Right kidney (tissue), 1 donor: ENCODE measurements around the gene HAND1.
A peak's percentile ranks its signal among the peaks of the same experiment; 100 is the strongest.

ENCODE experiments used
- DNase-seq: peaks from one replicate; pipeline ENCODE4 v3.0.0-alpha.2; 2016

Gene HAND1

DNA sequence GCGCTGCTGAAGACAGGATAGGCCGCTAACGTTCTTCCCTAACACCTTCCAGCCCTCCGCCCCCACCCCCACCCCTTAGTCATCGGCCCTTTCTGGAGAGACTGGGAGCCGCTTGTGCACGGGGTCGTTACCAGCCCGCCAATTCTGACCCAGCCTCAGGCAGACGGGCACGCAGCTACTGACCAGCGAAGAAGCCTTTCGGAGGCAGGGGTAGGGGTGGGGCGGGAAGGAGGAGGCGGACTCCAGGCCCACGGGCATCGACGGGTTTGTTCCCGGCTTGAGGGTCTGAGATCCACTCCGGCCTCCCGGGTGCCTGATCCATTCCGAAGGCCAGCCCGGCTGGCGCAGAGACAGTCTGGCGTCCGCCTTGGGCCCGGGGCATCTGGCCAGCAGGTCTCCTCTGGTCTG lies 729 bp upstream of the HAND1 start:
- no peak for DNase-seq

DNA sequence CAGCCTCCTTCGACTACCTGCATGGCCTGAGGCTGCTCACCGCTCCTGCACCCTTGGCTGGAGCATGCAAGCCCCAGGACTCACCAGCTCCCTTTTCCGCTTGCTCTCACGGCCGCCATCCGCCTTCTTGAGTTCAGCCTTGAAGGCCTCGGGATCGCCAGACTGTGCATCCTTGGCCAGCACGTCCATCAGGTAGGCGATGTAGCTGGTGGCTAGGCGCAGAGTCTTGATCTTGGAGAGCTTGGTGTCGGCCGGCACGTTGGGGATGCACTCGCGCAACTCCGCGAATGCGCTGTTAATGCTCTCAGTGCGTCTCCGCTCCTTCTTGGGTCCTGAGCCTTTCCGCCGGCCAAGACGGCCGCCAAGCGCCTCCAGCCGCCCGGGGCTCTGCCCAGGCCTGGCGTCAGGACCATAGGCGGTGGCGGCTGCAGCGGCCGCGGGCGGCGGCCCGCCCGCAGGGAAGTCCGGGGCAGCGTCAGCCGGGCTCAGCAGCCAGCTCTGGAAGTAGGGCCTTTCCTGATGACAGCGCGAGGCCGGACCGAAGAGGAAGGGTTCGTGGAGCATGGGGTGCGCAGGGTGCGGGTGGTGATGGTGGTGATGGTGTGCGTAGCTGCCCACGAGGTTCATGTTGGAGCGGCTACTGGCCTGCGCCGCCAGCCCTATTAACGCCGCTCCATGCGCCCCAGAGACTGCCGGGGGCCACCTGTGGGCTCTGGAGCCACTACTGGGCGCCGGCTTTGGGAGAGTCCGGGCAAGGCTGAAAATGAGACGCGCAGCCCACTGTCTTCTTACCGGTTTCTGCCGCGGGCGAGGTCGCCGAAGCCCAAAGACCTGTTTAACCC lies 424 bp downstream of the HAND1 start:
- peak; percentile 74 for DNase-seq

DNA sequence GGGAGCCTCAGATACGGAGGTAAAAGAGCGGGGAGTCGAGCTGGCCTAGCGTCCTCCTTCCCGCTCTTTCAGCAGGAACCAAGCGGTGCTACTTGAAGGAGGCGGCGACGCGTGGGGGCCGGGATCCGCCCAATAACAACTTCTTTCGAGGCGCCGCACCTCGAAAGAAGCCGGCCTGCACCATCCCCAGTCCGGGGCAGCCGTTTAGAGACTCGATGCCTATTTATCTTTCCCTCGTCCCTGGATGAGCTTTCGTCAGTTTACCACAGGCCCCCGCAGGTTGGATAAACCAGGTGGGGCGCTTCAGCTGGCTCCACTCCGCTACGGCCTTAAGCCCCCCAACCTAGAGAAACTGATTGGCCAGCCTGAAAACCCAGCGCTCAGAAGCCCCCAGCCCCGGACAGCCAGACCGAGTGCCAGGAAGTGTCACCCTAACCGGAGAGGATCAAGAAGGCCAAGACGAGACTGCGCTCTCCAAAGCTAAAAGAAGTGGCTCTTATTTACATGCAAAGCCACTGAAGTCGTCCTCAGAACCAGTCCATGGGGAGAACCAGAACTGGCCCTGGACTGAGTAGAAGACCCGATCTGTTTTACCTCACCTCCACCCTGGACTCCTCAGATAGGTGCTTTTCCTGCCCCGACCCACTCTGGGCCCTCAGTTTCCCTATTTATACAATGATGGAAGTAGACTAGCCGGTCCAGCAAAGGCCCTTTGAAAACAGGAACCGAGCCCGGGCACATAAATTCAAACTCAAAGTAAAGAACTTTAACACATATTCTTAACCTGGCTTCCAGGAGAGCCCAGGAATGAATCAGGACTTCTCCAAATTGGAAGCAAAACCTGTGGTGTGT lies 1.4 kb downstream of the HAND1 start:
- DNase-seq: peak; percentile 51

DNA sequence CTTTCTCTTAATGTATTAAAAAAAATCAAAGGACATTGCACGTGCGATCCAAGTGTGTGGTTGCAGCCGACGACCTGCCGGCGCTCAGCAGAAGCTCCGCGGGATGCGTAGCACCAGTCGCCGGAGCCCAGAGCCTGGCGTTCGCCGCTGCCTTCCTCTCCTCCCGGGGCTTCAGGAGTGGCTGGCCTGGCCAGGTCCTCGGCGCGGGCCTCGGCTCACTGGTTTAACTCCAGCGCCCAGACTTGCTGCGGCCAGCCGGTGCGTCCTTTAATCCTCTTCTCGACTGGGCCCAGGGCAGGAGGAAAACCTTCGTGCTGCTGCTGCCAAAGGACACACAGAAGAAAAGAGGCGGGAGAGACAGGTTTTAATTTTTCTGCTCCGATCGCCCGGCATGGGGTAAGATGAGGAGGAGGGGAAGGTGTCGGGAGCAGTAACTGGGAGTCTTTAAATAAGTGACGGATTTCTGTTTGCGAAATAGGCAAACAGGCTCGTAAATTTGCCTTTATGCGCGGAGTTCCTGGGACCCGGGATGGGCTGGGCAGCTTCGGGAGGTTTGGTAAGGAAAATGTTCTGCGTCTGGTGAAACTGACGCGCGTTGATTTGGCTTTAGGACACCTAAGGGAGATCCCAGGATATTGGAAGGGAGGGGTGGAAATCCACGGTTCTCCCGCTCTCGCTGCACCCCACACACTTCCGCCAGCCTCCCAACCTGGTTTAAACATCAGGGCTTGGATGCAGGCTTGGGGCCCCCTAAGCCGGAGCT lies 2.3 kb downstream of the HAND1 start:
- DNase-seq: peak; percentile 79

DNA sequence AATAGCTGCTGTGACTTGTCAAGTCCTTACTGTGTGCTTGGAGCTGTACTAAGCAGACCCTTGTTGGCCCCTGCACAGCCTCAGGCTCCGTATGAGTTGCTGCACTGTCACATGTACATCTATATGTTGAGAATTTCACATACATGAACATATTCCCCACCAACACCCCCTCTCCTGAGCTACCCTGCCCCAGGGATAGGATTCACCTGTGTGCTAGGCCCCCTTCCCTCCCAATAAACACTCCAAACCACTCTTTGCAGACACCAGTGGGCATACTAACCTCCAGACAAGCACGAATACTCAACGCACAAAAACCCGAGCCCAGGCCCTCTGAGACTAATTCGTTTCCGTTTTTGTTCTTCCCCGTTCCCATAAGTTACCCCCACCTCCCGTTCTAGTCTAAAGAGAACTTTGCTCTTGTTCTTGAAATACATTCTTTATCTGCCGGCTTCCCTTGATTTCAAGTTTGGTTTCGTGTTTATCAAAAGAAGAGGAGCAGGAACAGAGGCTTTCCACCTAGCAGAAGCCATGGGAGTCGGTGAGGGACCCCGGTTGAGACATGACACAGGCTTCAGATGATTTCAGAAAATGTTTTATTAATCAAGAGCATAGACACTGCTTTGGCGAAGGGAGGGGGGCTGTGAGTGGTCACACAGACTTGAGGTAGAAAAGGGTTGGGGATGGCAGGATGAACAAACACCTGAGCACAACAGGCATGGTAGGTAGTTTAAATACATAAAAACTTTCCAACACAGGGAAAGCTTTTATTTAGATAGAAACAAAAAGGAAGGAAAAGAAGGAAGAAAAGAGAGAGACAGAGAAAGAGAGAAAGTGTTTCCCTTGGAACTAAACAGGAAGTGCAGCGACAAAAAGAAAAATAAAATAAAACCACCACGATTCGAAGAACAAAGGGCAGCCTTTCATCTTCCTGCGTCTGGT lies 3.4 kb downstream of the HAND1 start:
- peak; percentile 63 for DNase-seq

DNA sequence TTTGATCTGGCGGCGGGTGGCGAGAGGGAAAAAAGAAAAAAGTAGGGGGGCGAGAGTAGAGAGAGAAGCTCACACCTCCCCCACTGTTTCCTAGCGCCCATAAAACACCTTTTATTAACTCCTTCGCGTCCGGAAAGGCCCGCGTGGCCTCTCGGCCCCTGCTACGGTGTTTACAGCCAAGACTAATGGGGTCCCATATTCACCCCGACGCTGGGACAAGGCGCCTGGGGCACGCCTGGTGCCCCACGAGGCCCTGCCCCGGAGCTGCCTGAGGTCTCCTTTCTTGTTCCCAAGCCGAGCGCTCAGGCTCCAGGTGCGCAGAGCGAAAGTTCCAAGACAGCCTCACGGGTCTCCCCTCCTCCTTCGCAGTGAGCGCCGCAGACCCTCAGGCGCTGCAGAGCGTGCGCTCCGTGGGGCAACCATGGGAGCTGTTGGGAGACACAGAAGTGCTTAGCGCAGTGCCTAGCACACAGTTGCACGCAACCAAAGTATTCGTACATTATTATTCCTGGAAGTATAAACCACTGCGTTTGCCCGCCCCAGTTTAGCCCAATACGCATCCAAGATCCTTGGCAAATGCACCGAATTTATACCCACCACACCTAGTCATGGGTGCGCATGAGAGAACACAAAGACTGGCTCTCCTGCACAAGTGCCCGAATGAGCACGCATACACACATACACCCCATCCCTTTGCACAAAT lies 4.3 kb downstream of the HAND1 start:
- no peak for DNase-seq

DNA sequence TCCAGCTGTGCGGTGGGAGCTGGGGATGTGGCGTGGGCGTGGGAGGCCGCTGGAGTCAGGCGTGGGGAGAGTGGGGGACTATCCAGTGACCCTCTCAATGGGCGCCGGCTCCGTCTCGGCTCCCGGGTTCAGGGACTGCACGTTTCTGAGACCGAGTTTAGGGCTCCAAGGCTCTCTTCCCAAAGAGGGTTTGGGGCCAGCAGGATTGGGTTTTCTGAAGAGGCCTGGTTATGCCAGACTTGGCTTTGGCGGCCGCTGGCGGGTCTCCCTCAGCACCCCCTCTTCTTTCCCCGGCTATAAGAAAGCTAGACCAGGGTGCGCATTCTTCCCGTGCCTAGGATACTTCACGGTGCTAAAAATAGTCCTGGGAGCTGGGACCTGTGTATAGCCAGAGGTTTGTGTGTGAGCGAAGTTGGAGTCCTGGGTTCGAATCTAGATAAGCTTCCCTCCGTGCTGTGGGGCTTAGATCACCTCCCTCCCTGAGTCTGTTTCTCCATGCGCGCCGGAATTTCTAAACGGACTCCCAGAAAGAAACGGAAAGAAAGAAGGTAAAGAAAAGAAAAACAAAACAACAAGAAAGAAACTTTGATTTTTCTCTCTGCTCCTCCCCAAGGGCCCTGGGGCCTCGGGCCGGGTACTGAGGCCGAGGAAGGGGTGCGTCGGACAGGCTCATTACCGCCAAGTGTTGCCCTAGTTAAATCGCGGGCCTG lies 5.0 kb downstream of the HAND1 start:
- DNase-seq: peak; percentile 67

DNA sequence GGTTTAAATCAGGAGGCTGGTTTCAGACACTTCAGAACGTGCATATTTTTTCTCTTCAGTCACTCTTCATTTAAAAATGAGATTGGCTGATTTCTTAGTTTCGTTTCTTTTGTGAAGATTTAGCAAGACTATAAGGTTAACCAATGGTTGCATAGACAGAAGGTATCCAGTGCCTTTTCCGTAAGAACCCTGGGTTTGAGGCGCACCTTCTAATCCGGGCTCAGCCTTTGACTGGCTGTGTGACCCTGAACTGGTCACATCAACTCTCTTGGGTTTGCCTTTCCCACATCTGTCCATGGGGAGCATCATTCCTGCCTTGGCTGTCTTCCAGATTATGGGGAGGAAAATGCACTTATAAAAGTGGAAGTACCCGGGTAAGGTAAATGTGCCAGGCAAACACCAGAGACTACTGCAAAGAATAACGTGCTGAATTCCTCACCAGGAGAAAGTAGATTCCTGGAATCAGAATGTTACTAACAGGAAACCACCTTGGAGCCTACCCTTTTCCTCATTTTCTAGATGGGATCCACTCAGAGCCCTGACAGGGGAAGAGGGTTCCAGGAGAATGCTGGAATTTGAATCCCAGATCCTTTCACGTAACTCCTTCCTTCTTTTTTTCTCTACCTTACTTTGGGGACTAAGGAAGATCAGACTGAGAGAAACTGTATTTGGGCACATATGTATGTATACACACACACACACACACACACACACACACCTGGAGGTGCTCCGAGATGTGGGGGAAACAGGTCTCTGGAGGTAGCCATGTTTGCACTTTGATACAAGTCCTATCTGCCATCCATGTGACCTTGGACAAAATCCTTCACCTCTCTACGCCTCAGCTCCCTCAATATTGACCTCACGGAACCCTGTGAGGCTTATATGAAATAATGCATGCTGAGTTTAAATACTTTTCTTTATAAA lies 6.8 kb downstream of the HAND1 start:
- DNase-seq: no peak

DNA sequence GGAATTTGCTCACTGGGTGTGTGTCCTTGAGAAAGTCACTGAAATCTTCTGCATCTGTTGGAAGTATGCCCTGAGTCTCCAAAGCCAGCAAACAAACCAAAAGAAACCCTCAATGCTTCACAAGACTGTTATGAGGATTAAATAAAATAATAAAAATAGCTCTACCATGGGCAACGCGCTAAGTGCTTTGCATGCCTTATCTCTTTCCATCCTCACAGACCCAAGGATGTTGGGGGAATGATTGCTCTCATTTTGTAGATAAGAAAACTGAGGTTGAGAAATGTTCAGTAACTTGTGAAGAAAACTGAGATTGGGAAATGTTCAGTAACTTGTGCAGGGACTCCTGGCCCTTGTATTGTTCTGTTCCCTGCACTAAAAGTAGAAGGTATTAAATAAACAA lies 7.9 kb downstream of the HAND1 start:
- DNase-seq: no peak

DNA sequence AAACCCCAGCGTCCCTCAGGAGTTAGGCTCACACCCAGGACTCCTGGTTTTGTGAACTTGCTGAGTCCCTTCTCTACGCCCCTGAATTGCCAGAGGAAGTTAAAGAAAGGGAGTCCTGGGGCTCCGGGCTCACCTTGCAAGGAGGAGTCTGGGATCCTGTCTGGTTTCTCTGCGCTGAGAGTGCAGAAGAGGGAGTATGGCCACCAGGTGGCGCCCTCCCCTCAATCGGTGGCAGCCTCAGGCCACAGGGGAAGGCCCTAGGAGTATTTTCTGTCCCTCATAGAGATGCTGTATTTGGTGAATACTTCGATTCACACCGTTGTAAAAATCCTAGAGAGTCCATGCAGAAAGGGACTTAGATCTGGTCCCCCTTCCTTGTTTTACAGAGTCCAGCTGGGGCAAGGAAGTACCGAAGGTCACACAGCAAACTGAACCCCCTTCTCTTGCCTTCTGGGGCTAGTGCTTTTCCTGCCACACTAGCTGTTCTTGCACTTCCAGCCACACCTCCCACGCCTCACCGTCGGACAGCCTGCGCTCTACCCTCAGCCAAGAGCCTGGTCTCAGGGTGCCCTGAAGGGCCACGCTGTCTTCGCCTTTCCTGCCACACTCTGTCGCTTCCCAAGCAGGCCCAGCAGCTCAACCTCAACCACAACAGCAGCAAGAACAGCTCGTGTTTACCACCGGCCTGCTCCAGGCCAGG lies 10.2 kb downstream of the HAND1 start:
- peak; percentile 63 for DNase-seq

DNA sequence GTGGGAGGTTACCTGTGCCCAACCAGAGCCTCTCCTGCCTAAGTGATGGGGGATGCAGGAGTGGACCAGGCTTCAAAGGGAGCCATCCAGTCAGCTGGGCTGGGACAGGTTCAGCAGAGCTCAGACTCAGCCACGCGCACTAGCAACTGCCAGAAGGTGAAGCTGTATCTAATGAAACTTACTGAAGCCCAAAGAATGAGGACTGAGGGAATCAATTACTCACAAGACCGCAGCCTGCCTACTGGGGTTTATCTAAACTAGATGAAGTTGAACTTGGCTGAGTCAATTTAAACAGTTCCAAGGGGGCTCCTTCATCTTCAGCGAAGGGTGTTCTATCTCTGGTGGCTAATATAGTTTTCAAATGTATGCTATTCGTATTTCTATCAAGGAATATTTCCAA lies 11.4 kb downstream of the HAND1 start:
- DNase-seq: no peak

DNA sequence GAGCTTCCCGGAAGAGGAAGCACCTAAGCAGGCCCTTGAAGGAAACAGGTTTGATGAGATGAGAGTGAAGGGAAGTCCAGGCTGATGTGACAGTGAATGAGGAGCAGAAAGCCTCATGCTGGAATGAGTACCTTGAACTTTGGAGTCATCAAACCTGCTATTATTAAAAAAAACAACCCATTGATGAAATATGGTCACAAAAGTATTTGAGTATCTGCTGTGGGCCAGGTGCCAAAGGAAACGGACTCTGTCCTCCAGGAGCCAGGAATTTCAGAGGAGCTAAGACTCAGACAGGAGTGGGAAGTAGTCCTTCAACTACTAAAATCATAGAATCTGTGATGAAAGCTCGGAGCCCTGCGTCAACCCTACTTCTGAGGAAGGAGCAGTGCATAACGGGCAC lies 11.9 kb downstream of the HAND1 start:
- DNase-seq: no peak

DNA sequence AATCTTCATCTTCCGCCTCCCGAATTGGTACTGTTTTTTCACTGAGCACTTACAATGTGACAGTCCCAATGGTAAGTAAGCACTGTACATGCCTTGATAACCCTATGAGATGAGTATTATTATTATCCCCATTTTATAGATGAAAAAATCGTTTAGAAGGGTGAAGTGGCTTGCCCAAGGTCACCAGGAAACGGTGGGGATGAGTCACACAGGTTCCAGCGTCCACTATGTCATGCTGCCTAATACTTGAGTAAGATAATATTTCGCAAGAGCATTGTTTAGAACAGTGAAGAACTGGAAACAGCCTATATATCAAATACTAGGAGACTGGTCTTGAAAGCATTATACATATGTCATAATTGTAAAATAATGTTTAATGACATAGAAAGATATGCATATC lies 12.9 kb downstream of the HAND1 start:
- DNase-seq: no peak

DNA sequence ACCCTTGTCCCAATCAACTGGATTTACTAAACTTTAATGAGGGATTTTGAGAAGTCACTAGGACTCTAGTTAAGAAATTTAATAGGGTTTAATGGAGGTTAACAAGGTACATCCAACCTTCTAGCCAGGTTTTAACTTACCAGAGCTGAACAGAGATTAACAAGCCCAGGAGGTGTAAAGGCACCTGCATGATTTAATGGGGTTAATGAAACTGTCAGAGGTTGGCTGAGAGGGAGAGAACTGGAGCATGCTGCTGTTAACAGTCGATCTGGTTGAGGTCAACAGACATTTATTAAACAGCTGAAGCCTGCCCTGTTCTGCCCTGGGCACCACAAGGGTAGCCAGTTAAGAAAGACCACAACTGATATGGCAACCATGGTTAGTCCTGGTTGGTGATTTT lies 13.6 kb downstream of the HAND1 start:
- DNase-seq: no peak

DNA sequence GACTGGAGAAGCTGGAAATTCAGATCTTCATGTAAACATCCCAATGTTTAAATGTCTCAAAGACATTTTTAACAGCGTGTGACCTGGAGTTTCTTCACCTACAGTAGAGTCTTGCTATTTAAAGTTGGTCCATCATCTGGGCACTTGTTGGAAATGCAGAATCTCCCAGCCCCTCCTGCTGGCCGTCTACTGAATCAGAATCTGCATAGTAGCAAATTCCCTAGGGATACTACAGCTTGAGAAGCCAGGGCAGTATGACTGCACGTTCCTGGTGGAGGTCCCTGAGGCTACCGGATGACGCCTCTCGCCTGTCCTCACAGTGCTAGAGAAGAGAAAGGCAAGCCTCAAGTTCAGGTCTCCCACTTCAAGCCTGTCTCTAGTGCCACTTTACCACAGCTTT lies 16.5 kb downstream of the HAND1 start:
- no peak for DNase-seq

DNA sequence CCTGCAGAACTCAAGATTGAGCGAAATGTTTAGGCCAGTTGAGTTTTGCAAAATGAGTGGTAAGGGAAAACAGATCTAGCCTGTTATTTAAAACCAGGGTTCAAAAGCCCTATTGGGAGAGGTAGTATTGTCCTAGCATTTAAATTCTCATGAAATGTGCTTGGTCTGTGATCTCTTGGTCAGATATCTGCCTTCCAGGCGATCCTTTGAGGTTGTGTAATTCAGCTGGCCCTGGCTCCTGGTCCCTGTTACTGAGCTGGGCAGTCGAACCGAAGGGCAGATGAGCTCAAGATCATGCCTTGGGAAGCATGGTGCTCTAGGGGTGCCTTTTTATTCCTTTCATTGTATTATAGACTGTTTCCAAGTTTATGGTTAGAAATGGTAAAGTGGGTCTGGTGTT lies 17.9 kb downstream of the HAND1 start:
- DNase-seq: no peak

DNA sequence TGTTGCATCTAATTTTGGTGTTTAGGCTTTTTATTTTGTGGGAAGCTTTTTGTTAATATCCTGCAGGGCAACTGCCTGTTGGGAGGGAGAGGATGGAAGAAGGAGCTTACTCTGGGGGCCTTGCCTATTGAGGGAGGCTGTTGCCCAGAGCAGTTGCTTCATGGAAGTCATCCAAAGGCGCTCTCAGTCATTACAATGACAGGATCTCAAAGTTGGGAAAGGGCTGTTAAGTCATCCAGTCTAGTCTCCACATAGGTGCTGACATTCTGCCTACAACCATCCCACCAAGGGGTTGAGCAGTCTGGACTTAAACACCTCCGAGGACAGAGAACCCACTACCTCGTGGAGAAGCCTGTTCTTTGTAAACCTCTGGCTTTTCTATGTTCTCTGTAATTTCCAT lies 19.0 kb downstream of the HAND1 start:
- no peak for DNase-seq

DNA sequence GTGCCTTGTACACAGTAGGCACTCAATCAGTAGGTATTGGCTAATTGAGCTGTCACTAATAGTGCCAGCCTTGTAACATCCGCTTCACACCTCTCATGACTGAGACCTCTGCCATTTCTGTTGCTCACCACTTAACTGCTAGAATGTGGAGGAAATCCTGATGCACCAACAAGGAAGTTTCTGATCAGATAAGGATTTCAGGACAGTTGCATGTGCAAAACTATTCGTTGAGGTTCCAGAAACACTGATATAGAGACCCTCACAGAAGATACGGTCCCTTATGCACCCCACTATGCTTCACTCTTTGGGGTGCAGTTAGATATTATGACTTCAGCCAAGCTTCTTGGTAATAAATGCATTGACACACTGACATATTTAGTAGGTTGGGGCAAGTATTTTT lies 21.5 kb downstream of the HAND1 start:
- DNase-seq: no peak

DNA sequence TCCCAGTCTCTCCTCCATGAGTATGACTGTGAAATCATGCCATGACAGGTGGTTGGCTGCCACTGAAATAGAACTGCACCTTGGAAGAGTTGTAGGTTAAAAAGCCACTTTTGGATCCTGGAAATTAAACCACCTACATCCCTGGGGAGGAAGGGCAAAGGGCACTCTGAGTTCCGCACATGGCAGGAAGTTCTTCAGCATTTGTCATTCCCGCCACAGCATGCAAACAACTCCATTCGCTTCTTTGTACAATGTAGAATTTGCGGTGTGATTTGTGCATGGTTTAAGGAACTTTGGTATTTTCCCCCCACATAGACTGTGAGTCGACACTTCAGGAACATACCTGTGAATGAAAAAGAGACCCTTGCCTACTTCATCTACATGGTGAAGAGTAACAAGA lies 22.4 kb downstream of the HAND1 start:
- no peak for DNase-seq
